B cell (primary cell): Measurements from ENCODE around the gene DDX10. TPM values are rescaled to one million over a fixed set of nuclear protein-coding genes. Genes with fewer than 3 reads are reported as not detected.

Source experiments
- ATAC-seq: fragments of 200-7000 bp; cut with Tn5 transposase; one replicate; pipeline ENCODE4 v1.10.0; 2021; ENCODE audit warnings: low read depth, mild to moderate bottlenecking, moderate number of reproducible peaks, moderate library complexity
- CTCF ChIA-PET: fragments of 350-600 bp; sonication (Branson Sonifier 250); formaldehyde crosslinking; loops from one replicate; lab custom pipeline; 2021; ENCODE audit warnings: antibody characterized with exemption, inconsistent platforms; lab: Charles Lee
- POLR2A ChIA-PET: fragments of 350-600 bp; sonication (Branson Sonifier 250); formaldehyde crosslinking; loops from one replicate; lab custom pipeline; 2021; ENCODE audit warnings: antibody characterized with exemption; lab: Charles Lee
- DNase-seq: peaks from one replicate; pipeline ENCODE4 v3.0.0; 2013
- H2AFZ ChIP-seq: 2 replicates; pipeline ENCODE4 v1.6.1; 2012; ENCODE audit warnings: mild to moderate bottlenecking, low read depth, low read length; ENCODE audit not compliant: insufficient read depth, poor library complexity, severe bottlenecking
- H3K27ac ChIP-seq, 2 donors: 1 replicate in 1 of 2; 2 replicates in 1 of 2; pipeline ENCODE4 v1.5.1; 2012 to 2013; ENCODE audit warnings: low read length in 2 of 2, mild to moderate bottlenecking in 2 of 2, moderate library complexity in 1 of 2
- H3K27me3 ChIP-seq, 4 experiments: fragments of 200-600 bp in 1 of 4; sonication (generic) in 1 of 4; replicated peaks in 1 of 4; 1 replicate in 2 of 4; 2 replicates in 2 of 4; pipeline versions ENCODE4 v1.6.1 to v1.7.0; 2013 to 2016; ENCODE audit warnings: low read length in 3 of 4, mild to moderate bottlenecking in 2 of 4, mixed read lengths in 1 of 4, moderate library complexity in 1 of 4; ENCODE audit not compliant: insufficient read depth in 4 of 4, control insufficient read depth in 3 of 4; ENCODE audit errors: control extremely low read depth in 1 of 4
- H3K36me3 ChIP-seq, 2 experiments: replicated peaks in 1 of 2; 1 replicate in 1 of 2; 2 replicates in 1 of 2; pipeline versions ENCODE4 v1.6.1 to v1.7.1; 2013; ENCODE audit warnings: low read length in 1 of 2; ENCODE audit not compliant: insufficient read depth in 2 of 2, control insufficient read depth in 1 of 2; ENCODE audit errors: control extremely low read depth in 1 of 2, extremely low read depth in 1 of 2
- H3K4me1 ChIP-seq, 2 donors: fragments of 200-600 bp in 1 of 2; sonication (generic) in 1 of 2; 1 replicate in 1 of 2; 2 replicates in 1 of 2; pipeline versions ENCODE4 v1.5.1 to v1.6.1; 2013 to 2017; ENCODE audit warnings: low read length in 2 of 2; ENCODE audit not compliant: control insufficient read depth in 2 of 2, insufficient read depth in 2 of 2
- H3K4me2 ChIP-seq: replicated peaks from 2 replicates; pipeline ENCODE3; 2012; ENCODE audit warnings: mild to moderate bottlenecking, low read depth, low read length; ENCODE audit not compliant: poor library complexity, severe bottlenecking
- H3K4me3 ChIP-seq, 5 experiments: fragments of 200-600 bp in 1 of 5; sonication (generic) in 1 of 5; 1 replicate in 3 of 5; 2 replicates in 2 of 5; pipeline versions ENCODE4 v1.5.1 to v1.7.0; 2011 to 2016; ENCODE audit warnings: low read length in 4 of 5, mild to moderate bottlenecking in 4 of 5, low read depth in 2 of 5, control low read depth in 1 of 5, moderate library complexity in 1 of 5; ENCODE audit not compliant: insufficient read depth in 1 of 5; ENCODE audit errors: control extremely low read depth in 1 of 5, extremely low read depth in 1 of 5
- H3K79me2 ChIP-seq: fragments of 200-600 bp; sonication (generic); one replicate; pipeline ENCODE4 v1.6.0; 2016; ENCODE audit warnings: low read length; ENCODE audit not compliant: control insufficient read depth, insufficient read depth
- H3K9ac ChIP-seq: fragments of 200-600 bp; sonication (generic); 2 replicates; pipeline ENCODE4 v1.6.1; 2017; ENCODE audit warnings: mild to moderate bottlenecking, low read length, moderate library complexity
- H3K9me3 ChIP-seq, 3 donors: one replicate each; pipeline versions ENCODE4 v1.6.1 to v1.7.1; 2013; ENCODE audit warnings: low read length in 2 of 3; ENCODE audit not compliant: control insufficient read depth in 2 of 3, insufficient read depth in 1 of 3; ENCODE audit errors: control extremely low read depth in 1 of 3
- H4K20me1 ChIP-seq: 2 replicates; pipeline ENCODE4 v1.6.0; 2012; ENCODE audit warnings: mild to moderate bottlenecking, low read length; ENCODE audit not compliant: insufficient read depth, control insufficient read depth, poor library complexity, severe bottlenecking
- H3K27ac Mint-ChIP-seq: one replicate; pipeline ENCODE4 v1.8.0; 2021; ENCODE audit warnings: mixed read lengths
- H3K27me3 Mint-ChIP-seq: one replicate; pipeline ENCODE4 v1.8.0; 2021; ENCODE audit warnings: mixed read lengths
- H3K4me1 Mint-ChIP-seq: one replicate; pipeline ENCODE4 v1.8.0; 2021; ENCODE audit warnings: mixed read lengths
- H3K4me3 Mint-ChIP-seq: one replicate; pipeline ENCODE4 v1.8.0; 2021; ENCODE audit warnings: mixed read lengths
- H3K9me3 Mint-ChIP-seq: one replicate; pipeline ENCODE4 v1.8.0; 2022; ENCODE audit warnings: mixed read lengths; ENCODE audit not compliant: insufficient read depth
- EZH2 ChIP-seq: IDR thresholded peaks from 2 replicates; pipeline ENCODE4 v1.6.1; 2012; ENCODE audit warnings: borderline replicate concordance, low read depth, mild to moderate bottlenecking, moderate library complexity, low read length; ENCODE audit not compliant: insufficient read depth, poor library complexity, severe bottlenecking
- WGBS: methylation state at CpG from one replicate; pipeline ENCODE4 v1.1.5; 2013; ENCODE audit warnings: missing lambda C conversion rate; ENCODE audit not compliant: insufficient coverage; 5-methylcytosine and 5-hydroxymethylcytosine counted together
- intact Hi-C: fragments of 100-400 bp; cut with micrococcal nuclease; formaldehyde crosslinking; loops from one replicate; pipeline ENCODE4 v1.10.0; 2022
- polyA plus RNA-seq: library from polyadenylated mRNA; depleted of rRNA; stranded (reverse); fragments of >200 nt; gene quantifications from 2 replicates; pipeline ENCODE4 v1.2.3, GENCODE V29; 2012
- total RNA-seq, 2 donors: library from RNA; stranded (reverse); fragments of 120-200 nt in 1 of 2; gene quantifications; 1 replicate in 1 of 2; 2 replicates in 1 of 2; pipeline versions ENCODE4 v1.2.3 to v1.2.4, GENCODE V29; 2013 to 2022
- TF ChIP-seq, protein P1 (sequence below): fragments of 200-600 bp; IDR thresholded peaks from one replicate; pipeline ENCODE4 v1.8.0; 2022; ENCODE audit warnings: antibody characterized with exemption, mild to moderate bottlenecking

The DDX10 gene
- total and polyA plus RNA-seq, 2 donors (not counting 1 experiment from before 2014, with no cell fraction given): 15.6 to 30.6 TPM

DNA sequence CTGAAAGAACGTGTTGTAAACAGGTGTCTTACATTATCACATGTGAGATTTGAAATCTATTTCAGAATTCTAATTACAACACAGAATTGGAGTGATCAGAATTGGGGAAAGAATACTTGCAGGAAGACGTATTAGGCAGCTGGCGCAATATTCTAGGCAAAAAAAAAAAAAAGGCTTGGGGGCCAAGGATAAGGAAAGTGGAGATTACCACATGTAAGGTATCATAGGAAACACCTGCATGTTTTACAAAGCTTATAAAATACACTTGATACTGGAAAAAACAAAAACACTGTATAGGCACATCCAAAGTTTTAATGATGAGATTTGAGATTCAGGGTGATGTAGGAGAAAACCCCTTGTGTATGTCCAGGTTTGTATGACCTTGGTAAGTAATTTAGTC, 245.1 kb downstream of the DDX10 start:
- Histone ChIP-seq H3K4me3 (no peak overlapping the region), H3K27me3 (no peaks in the 10 kb centered on the region), H3K79me2 (no peaks in the 10 kb centered on the region), H4K20me1 (no peaks in the 10 kb centered on the region), H3K4me2 (no peak overlapping the region), H2AFZ (no peak overlapping the region), H3K27ac (no peak overlapping the region), H3K36me3 (no peaks in the 10 kb centered on the region), H3K9me3 (no peaks in the 10 kb centered on the region), H3K4me1 (no peaks in the 10 kb centered on the region), H3K9ac (no peak overlapping the region)
- Mint-ChIP-seq H3K4me1 (no peaks in the 10 kb centered on the region), H3K9me3 (no peaks in the 10 kb centered on the region), H3K27ac (no peak overlapping the region), H3K4me3 (no peak overlapping the region), H3K27me3 (no peaks in the 10 kb centered on the region)
- DNase-seq (no peak), ATAC-seq (no peak)
- TF ChIP-seq, protein P1, sequence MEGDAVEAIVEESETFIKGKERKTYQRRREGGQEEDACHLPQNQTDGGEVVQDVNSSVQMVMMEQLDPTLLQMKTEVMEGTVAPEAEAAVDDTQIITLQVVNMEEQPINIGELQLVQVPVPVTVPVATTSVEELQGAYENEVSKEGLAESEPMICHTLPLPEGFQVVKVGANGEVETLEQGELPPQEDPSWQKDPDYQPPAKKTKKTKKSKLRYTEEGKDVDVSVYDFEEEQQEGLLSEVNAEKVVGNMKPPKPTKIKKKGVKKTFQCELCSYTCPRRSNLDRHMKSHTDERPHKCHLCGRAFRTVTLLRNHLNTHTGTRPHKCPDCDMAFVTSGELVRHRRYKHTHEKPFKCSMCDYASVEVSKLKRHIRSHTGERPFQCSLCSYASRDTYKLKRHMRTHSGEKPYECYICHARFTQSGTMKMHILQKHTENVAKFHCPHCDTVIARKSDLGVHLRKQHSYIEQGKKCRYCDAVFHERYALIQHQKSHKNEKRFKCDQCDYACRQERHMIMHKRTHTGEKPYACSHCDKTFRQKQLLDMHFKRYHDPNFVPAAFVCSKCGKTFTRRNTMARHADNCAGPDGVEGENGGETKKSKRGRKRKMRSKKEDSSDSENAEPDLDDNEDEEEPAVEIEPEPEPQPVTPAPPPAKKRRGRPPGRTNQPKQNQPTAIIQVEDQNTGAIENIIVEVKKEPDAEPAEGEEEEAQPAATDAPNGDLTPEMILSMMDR: no peak
- no peak for TF ChIP-seq EZH2
- POLR2A ChIA-PET: no interaction called here
- no CpG with 5 or more reads among the region's 3 CpGs for WGBS
- CTCF ChIA-PET: no interaction called here
- intact Hi-C loops: no loop called here

DNA sequence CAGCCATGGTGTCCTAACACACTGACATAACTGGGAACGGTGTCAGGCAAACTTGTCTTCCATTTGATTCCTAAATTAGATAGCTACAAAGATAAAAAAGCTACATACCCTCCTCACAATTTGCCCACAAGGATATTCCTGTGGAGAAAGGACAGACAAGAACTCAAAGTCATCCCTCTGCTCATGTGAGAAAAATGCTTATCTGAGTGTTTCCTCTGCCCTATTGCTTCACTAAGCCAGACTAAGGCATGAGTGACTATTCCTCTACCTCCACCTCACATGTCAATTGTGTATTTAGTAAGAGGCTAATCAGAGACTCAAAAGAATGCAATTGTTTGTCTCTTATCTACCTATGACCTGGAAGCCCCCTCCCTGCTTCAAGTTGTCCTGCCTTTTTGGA, 247.7 kb downstream of the DDX10 start:
- Histone ChIP-seq H3K9ac (no peak overlapping the region), H3K27me3 (no peaks in the 10 kb centered on the region), H3K4me1 (no peaks in the 10 kb centered on the region), H3K4me2 (no peak overlapping the region), H3K36me3 (peaks cover 0 to 2% of the 10 kb centered on the region in 2 experiments), H3K4me3 (no peak overlapping the region), H3K9me3 (no peaks in the 10 kb centered on the region), H3K79me2 (no peaks in the 10 kb centered on the region), H4K20me1 (no peaks in the 10 kb centered on the region), H2AFZ (no peak overlapping the region), H3K27ac (no peak overlapping the region)
- no peaks in the 10 kb centered on the region for H3K27me3 Mint-ChIP-seq
- no peak overlapping the region for H3K4me3 Mint-ChIP-seq
- intact Hi-C loops: no loop called here
- TF ChIP-seq, protein P1: no peak
- no peak for TF ChIP-seq EZH2
- H3K9me3 Mint-ChIP-seq: no peaks in the 10 kb centered on the region
- ATAC-seq: no peak
- ChIA-PET CTCF (no interaction called here), POLR2A (no interaction called here)
- WGBS: no CpG with 5 or more reads among the region's 1 CpG
- H3K4me1 Mint-ChIP-seq: no peaks in the 10 kb centered on the region
- no peak for DNase-seq
- H3K27ac Mint-ChIP-seq: no peak overlapping the region
